ENCODE data around the gene PTPRT. TPM values are rescaled to one million over a fixed set of nuclear protein-coding genes. Genes with fewer than 3 reads are reported as not detected.

The PTPRT gene
- total and polyA plus RNA-seq, 10 of the 15 experiments (the other 5 are each of a cell fraction or from before 2014, with no cell fraction given) = not detected

DNA sequence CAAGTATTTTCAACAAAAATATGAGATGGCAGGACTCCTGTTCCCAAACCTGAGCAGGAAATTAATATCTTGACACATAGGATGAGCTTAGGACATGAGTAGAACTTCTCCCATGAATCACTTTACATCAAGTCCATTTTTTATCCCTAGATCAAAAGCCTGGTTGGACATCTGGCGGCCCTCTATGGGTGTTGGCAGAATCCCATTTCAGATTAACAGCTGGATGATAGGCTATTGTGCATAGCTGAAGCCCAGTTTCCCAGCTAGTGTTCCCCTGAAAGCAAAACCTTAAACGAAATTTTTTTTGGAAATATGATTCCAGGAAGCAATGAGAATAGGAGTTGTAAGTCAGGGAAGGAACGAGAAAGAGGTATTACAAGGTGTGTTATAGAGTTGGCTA lies 1122.1 kb downstream of the PTPRT start (continued):
- no peak for TF ChIP-seq BCL11A (IDR thresholded peaks at IDR 0.05; ENCODE audit: low read depth, low read length)
- TF ChIP-seq STAT1 (conservative IDR thresholded peaks at IDR 0.05) = no peak
- TF ChIP-seq ZBED1 (IDR thresholded peaks at IDR 0.05; ENCODE audit: borderline replicate concordance) = no peak
- TF ChIP-seq, protein P1, sequence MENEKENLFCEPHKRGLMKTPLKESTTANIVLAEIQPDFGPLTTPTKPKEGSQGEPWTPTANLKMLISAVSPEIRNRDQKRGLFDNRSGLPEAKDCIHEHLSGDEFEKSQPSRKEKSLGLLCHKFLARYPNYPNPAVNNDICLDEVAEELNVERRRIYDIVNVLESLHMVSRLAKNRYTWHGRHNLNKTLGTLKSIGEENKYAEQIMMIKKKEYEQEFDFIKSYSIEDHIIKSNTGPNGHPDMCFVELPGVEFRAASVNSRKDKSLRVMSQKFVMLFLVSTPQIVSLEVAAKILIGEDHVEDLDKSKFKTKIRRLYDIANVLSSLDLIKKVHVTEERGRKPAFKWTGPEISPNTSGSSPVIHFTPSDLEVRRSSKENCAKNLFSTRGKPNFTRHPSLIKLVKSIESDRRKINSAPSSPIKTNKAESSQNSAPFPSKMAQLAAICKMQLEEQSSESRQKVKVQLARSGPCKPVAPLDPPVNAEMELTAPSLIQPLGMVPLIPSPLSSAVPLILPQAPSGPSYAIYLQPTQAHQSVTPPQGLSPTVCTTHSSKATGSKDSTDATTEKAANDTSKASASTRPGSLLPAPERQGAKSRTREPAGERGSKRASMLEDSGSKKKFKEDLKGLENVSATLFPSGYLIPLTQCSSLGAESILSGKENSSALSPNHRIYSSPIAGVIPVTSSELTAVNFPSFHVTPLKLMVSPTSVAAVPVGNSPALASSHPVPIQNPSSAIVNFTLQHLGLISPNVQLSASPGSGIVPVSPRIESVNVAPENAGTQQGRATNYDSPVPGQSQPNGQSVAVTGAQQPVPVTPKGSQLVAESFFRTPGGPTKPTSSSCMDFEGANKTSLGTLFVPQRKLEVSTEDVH (IDR thresholded peaks at IDR 0.05; ENCODE audit: low read depth, partially characterized antibody) = no peak
- TF ChIP-seq, protein P2, sequence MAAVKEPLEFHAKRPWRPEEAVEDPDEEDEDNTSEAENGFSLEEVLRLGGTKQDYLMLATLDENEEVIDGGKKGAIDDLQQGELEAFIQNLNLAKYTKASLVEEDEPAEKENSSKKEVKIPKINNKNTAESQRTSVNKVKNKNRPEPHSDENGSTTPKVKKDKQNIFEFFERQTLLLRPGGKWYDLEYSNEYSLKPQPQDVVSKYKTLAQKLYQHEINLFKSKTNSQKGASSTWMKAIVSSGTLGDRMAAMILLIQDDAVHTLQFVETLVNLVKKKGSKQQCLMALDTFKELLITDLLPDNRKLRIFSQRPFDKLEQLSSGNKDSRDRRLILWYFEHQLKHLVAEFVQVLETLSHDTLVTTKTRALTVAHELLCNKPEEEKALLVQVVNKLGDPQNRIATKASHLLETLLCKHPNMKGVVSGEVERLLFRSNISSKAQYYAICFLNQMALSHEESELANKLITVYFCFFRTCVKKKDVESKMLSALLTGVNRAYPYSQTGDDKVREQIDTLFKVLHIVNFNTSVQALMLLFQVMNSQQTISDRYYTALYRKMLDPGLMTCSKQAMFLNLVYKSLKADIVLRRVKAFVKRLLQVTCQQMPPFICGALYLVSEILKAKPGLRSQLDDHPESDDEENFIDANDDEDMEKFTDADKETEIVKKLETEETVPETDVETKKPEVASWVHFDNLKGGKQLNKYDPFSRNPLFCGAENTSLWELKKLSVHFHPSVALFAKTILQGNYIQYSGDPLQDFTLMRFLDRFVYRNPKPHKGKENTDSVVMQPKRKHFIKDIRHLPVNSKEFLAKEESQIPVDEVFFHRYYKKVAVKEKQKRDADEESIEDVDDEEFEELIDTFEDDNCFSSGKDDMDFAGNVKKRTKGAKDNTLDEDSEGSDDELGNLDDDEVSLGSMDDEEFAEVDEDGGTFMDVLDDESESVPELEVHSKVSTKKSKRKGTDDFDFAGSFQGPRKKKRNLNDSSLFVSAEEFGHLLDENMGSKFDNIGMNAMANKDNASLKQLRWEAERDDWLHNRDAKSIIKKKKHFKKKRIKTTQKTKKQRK (IDR thresholded peaks at IDR 0.05; ENCODE audit: low read depth, low read length) = no peak

DNA sequence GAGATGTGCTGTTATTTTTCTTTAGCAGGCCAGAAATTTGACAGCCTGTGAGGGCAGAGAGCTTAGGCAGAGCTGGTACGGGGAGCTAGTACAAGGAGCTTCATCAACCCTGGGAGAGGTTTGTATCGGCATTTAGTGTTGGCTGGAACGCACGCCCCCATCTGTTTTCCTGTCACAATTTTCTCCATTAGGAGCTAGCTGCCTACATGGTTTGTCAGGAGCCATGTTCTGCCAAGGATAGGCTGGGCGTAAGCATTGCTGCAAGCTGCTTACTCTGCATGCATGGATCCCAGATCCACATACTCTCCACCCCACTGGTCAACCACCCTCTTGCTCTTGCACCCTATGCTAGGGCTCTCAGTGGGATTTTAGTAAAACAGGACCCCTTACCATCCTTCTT lies 1122.5 kb downstream of the PTPRT start:
- no peaks in the 10 kb centered on the region for H3K9me3 ChIP-seq (replicated peaks; ENCODE audit: control insufficient read depth, insufficient read depth, low read length)
- no TSS peak for BruUV-seq (replicated peaks)
- ChIA-PET CTCF (interaction anchor here (0.6 kb wide), 1 partner anchor 123 kb away, joined by 3 read pairs; no protein-coding TSS in a partner anchor), POLR2A (no interaction called here), SMC1A (ENCODE audit: uncharacterized antibody, unreplicated experiment) (interaction anchor here (0.7 kb wide), 1 partner anchor 17 kb away, joined by 3 read pairs; no protein-coding TSS in a partner anchor), RAD21 (ENCODE audit: unreplicated experiment) (no interaction called here)
- H3K79me2 ChIP-seq (ENCODE audit: control insufficient read depth, insufficient read depth, low read length) = no peaks in the 10 kb centered on the region
- no peak for ATAC-seq
- FAIRE-seq = no peak
- intact Hi-C loops (cut with micrococcal nuclease; ENCODE audit: unreplicated experiment) = no loop called here
- no peak overlapping the region for H2AFZ ChIP-seq (ENCODE audit: control insufficient read depth, low read depth, low read length)
- no peaks in the 10 kb centered on the region for H3K36me3 ChIP-seq (ENCODE audit: control insufficient read depth in 2 of 2, insufficient read depth in 2 of 2, low read length in 1 of 2)
- in situ Hi-C loops (cut with MboI) = no loop called here
- 0 out of 4 replicates have a peak, but pooled peaks cover 0 to 3% of the 10 kb centered on the region in 2 experiments for H3K27me3 ChIP-seq (replicated peaks in 1 of 2; ENCODE audit: control insufficient read depth in 2 of 2, insufficient read depth in 2 of 2, low read length in 1 of 2)
- no peaks in the 10 kb centered on the region for H3K4me1 ChIP-seq (ENCODE audit: control insufficient read depth, insufficient read depth, low read length)
- no peak for DNase-seq (ENCODE audit: low read depth, low spot score)
- no peaks in the 10 kb centered on the region for H4K20me1 ChIP-seq (ENCODE audit: control insufficient read depth, insufficient read depth)
- H3K9ac ChIP-seq (ENCODE audit: control insufficient read depth, insufficient read depth, low read length) = no peak overlapping the region
- H3K4me3 ChIP-seq = no peak overlapping the region
- TF ChIP-seq SMC3 (IDR thresholded peaks at IDR 0.05; ENCODE audit: borderline replicate concordance, low read length) (no peak), TCF7 (IDR thresholded peaks at IDR 0.05; ENCODE audit: borderline replicate concordance) (no peak), STAT3 (IDR thresholded peaks at IDR 0.05; ENCODE audit: low read depth, low read length) (no peak)
- no peak overlapping the region for H3K27ac ChIP-seq (ENCODE audit: control insufficient read depth, insufficient read depth)
- 32% methylated on average over 5 of the region's 5 CpGs for WGBS (ENCODE audit: insufficient coverage, insufficient replicate concordance, low lambda C conversion rate, missing lambda C conversion rate)
- no peak overlapping the region for H3K4me2 ChIP-seq (ENCODE audit: control insufficient read depth, insufficient read depth)
